CD1c-positive myeloid dendritic cell (primary cell): ENCODE data around the gene PNLDC1.
A peak's percentile ranks its signal among the peaks of the same experiment; 100 is the strongest.
"Not testable (repeated sequence)": the region's sequence is repeated elsewhere in the genome, so short reads cannot be mapped to it uniquely, and the experiment has no call there.

Experiments
- DNase-seq: peaks from one replicate; pipeline ENCODE4 v3.0.0-alpha.2; 2016; ENCODE audit errors: extremely low spot score

Gene PNLDC1

GRCh38 chr6:159849851-159850250 lies 49.8 kb downstream of the PNLDC1 start:
- DNase-seq: not testable (repeated sequence)

GRCh38 chr6:159852877-159853276 lies 52.8 kb downstream of the PNLDC1 start:
- DNase-seq: peak; percentile 10

- DNase-seq: no peak
Observed at GRCh38 chr6:159853754-159854153, 53.7 kb downstream of the PNLDC1 start.

- peak; percentile 45 for DNase-seq
Observed at GRCh38 chr6:159854959-159855358, 54.9 kb downstream of the PNLDC1 start.

GRCh38 chr6:159858259-159858658 lies 58.2 kb downstream of the PNLDC1 start:
- no peak for DNase-seq

- peak; percentile 22 for DNase-seq
Observed at GRCh38 chr6:159860482-159860881, 60.4 kb downstream of the PNLDC1 start.

- DNase-seq: no peak
Observed at GRCh38 chr6:159862103-159862502, 62.0 kb downstream of the PNLDC1 start.

- DNase-seq: peak; percentile 62
Observed at GRCh38 chr6:159863341-159863740, 63.3 kb downstream of the PNLDC1 start.

GRCh38 chr6:159865226-159865920 lies 65.3 kb downstream of the PNLDC1 start:
- no peak for DNase-seq

GRCh38 chr6:159866286-159867247 lies 66.5 kb downstream of the PNLDC1 start:
- DNase-seq: no peak
